Gastroesophageal sphincter (tissue), 4 donors: ENCODE data around the gene TAF11. TPM values are rescaled to one million over a fixed set of nuclear protein-coding genes. Genes with fewer than 3 reads are reported as not detected.
"Not testable (repeated sequence)": the region's sequence is repeated elsewhere in the genome, so short reads cannot be mapped to it uniquely, and the experiment has no call there.

Experiments used
- ATAC-seq: fragments of 150-250 bp; one replicate; pipeline ENCODE4 v1.9.1; 2016; ENCODE audit warnings: mild to moderate bottlenecking, moderate library complexity
- H3K27ac ChIP-seq, 4 donors: fragments of 200-600 bp; sonication (generic) in 3 of 4; 1 replicate in 3 of 4; 2 replicates in 1 of 4; pipeline ENCODE4 v1.5.1; 2016 to 2019
- H3K27me3 ChIP-seq: fragments of 200-600 bp; sonication (generic); one replicate; pipeline ENCODE4 v1.5.1; 2019
- H3K36me3 ChIP-seq, 2 donors: fragments of 200-600 bp; sonication (generic); one replicate each; pipeline ENCODE4 v1.5.1; 2019; ENCODE audit warnings: control low read depth in 1 of 2
- H3K4me1 ChIP-seq, 3 donors: fragments of 200-600 bp; sonication (generic); 1 replicate in 2 of 3; 2 replicates in 1 of 3; pipeline ENCODE4 v1.5.1; 2016 to 2019; ENCODE audit warnings: control low read depth in 2 of 3
- H3K4me3 ChIP-seq, 2 donors: fragments of 200-600 bp; sonication (generic); one replicate each; pipeline ENCODE4 v1.5.1; 2019; ENCODE audit warnings: mild to moderate bottlenecking in 1 of 2, moderate library complexity in 1 of 2
- H3K9me3 ChIP-seq, 3 donors: fragments of 200-600 bp; sonication (generic); one replicate each; pipeline ENCODE4 v1.5.1; 2017 to 2019; ENCODE audit warnings: control low read depth in 2 of 3
- EP300 ChIP-seq: sonication (generic); formaldehyde crosslinking; IDR thresholded peaks from one replicate; pipeline ENCODE4 v1.6.1; 2017; ENCODE audit warnings: antibody characterized with exemption, mild to moderate bottlenecking
- POLR2A ChIP-seq, 2 donors: fragments of 450-650 bp; IDR thresholded peaks; one replicate each; pipeline ENCODE4 v1.6.1; 2017; ENCODE audit warnings: antibody characterized with exemption in 2 of 2, mild to moderate bottlenecking in 2 of 2, moderate library complexity in 1 of 2
- POLR2AphosphoS5 ChIP-seq: sonication (generic); formaldehyde crosslinking; IDR thresholded peaks from one replicate; pipeline ENCODE4 v1.6.1; 2017; ENCODE audit warnings: antibody characterized with exemption
- WGBS, 2 donors: methylation state at CpG; one replicate each; pipeline ENCODE4 v1.1.5; 2018; ENCODE audit warnings: low coverage in 1 of 2; 5-methylcytosine and 5-hydroxymethylcytosine counted together
- total RNA-seq, 4 donors: library from RNA; depleted of rRNA; stranded (reverse); fragments of >200 nt; gene quantifications; one replicate each; pipeline ENCODE4 v1.1.0, GENCODE V29; 2016
- TF ChIP-seq, protein P1 (sequence below), 4 experiments: fragments of 200-600 bp in 2 of 4; fragments of 450-650 bp in 2 of 4; sonication (generic) in 1 of 4; IDR thresholded peaks; one replicate each; pipeline ENCODE4 v1.5.1; 2017 to 2019; ENCODE audit warnings: antibody characterized with exemption in 4 of 4, mild to moderate bottlenecking in 2 of 4, moderate library complexity in 2 of 4

TAF11 gene
- total RNA-seq, 4 donors from 2014 or later = 20.9 to 25.6 (median 23.2) TPM

DNA sequence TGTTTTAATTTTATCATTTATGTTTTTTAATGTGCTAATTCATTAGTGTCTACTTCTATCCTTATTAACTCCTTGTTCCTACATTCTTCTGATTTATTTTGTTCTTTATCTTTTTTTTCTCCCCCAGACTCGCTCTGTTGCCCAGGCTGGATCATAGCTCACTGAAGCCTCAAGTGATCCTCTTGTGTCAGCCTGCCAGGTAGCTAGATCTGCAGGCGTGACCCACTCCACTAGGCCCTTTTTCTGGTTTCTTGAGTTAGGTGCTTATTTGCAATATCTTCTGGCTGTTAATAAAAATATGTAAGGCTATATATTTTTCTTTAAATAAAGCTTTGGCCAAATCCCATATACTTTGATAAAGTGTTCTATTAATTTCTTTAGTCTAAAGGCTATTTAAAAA lies 2.8 kb downstream of the TAF11 start:
- 87 to 100% methylated on average over 1 to 2 of the region's 2 CpGs for WGBS, 2 donors
- peaks cover 0 to 34% of the 10 kb centered on the region in 2 donors for H3K36me3 ChIP-seq
- H3K4me3 ChIP-seq = no peak overlapping the region
- ATAC-seq = no peak
- H3K27ac ChIP-seq = no peak overlapping the region
- no peaks in the 10 kb centered on the region for H3K9me3 ChIP-seq
- TF ChIP-seq EP300 (no peak), POLR2A (IDR thresholded peaks at IDR 0.05) (no peak), POLR2AphosphoS5 (no peak)
- TF ChIP-seq, protein P1, sequence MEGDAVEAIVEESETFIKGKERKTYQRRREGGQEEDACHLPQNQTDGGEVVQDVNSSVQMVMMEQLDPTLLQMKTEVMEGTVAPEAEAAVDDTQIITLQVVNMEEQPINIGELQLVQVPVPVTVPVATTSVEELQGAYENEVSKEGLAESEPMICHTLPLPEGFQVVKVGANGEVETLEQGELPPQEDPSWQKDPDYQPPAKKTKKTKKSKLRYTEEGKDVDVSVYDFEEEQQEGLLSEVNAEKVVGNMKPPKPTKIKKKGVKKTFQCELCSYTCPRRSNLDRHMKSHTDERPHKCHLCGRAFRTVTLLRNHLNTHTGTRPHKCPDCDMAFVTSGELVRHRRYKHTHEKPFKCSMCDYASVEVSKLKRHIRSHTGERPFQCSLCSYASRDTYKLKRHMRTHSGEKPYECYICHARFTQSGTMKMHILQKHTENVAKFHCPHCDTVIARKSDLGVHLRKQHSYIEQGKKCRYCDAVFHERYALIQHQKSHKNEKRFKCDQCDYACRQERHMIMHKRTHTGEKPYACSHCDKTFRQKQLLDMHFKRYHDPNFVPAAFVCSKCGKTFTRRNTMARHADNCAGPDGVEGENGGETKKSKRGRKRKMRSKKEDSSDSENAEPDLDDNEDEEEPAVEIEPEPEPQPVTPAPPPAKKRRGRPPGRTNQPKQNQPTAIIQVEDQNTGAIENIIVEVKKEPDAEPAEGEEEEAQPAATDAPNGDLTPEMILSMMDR (IDR thresholded peaks at IDR 0.05) = no peak
- H3K27me3 ChIP-seq = no peaks in the 10 kb centered on the region
- H3K4me1 ChIP-seq = peaks cover 4 to 29% (median 9%) of the 10 kb centered on the region in 3 donors

DNA sequence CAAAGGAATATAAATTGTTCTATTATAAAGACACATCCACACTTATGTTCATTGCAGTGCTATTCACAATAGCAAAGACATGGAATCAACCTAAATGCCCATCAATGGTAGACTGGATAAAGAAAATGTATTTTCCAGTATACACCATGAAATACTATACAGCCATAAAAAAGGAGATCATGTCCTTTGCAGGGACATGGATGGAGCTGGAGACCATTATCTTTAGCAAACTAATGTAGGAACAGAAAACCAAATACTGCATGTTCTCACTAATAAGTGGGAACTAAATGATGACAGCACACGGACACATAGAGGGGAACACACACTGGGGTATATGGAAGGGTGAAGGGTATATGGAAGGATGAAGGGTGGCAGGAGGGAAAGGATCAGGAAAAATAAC lies 3.8 kb downstream of the TAF11 start:
- not testable (repeated sequence) for H3K27ac ChIP-seq, H3K27me3 ChIP-seq, ATAC-seq, H3K4me3 ChIP-seq, H3K9me3 ChIP-seq
- 80 to 92% methylated on average over 1 of the region's 1 CpG for whole genome bisulfite sequencing, 2 donors
- Histone ChIP-seq H3K4me1 (peaks cover 4 to 24% (median 8%) of the 10 kb centered on the region in 3 donors), H3K36me3 (peaks cover 0 to 44% of the 10 kb centered on the region in 2 donors)

DNA sequence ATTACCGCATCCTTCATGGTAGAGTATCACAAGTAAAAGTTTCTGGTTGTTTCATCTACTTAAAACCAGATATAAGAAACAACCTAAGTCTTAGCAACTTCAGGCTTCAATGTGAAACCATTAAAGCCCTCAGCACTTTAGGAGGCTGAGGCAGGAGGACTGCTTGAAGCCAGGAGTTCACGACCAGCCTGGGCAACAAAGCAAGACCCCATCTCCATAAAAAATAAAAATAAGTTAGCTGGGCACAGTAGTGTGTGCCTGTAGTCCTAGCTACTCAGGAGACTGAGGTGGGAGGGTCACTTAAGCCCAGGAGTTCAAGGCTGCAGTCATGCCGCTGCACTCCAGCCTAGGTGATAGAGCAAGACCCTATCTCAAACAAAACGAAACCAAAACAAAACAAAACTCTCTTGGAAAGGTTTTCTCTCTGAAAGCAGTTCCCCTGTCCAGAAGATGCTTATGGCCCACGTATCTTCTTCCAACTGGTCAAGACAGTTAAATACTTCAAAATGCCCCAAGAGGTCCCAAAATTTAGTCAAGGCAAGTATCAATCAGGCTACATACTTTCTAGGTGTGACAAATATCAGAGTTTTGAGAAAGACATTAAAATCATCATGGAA lies 9.9 kb downstream of the TAF11 start:
- 88 to 100% methylated on average over 2 to 5 of the region's 5 CpGs for WGBS, 2 donors
- Histone ChIP-seq H3K9me3 (no peaks in the 10 kb centered on the region), H3K4me1 (no peaks in the 10 kb centered on the region), H3K27me3 (no peaks in the 10 kb centered on the region), H3K27ac (no peak overlapping the region), H3K4me3 (no peak overlapping the region), H3K36me3 (peaks cover 0 to 100% of the 10 kb centered on the region in 2 donors)
- no peak for ATAC-seq
- no peak for TF ChIP-seq POLR2A (IDR thresholded peaks at IDR 0.05)
- TF ChIP-seq, protein P1 (IDR thresholded peaks at IDR 0.05) = no peak
- TF ChIP-seq EP300 = no peak
- no peak for TF ChIP-seq POLR2AphosphoS5

DNA sequence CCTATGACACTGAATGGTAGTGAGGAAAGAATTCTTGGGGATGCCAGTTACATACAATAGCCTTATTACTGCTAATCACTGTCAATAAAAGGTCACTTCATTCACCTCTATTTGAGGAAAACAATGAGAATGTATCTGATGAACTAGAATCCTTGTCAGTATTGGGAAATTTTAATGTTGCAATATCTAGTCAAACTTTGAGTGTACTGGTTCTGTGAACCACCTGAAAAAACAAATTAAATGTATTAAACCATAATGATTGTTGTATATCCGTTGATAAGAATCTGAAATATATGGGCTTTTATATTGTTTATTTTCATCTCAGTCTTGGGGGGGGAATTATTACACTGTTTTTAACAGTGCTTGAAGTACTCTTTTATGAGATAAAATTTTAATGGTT lies 10.6 kb downstream of the TAF11 start:
- ATAC-seq = no peak
- Histone ChIP-seq H3K4me3 (no peak overlapping the region), H3K4me1 (no peaks in the 10 kb centered on the region), H3K27me3 (no peaks in the 10 kb centered on the region), H3K36me3 (peaks cover 0 to 100% of the 10 kb centered on the region in 2 donors), H3K27ac (no peak overlapping the region), H3K9me3 (no peaks in the 10 kb centered on the region)
- WGBS, 2 donors = 64 to 69% methylated on average over 1 of the region's 1 CpG
- TF ChIP-seq POLR2AphosphoS5 = no peak
- no peak for TF ChIP-seq POLR2A (IDR thresholded peaks at IDR 0.05)
- TF ChIP-seq, protein P1 (IDR thresholded peaks at IDR 0.05) = no peak
- no peak for TF ChIP-seq EP300

DNA sequence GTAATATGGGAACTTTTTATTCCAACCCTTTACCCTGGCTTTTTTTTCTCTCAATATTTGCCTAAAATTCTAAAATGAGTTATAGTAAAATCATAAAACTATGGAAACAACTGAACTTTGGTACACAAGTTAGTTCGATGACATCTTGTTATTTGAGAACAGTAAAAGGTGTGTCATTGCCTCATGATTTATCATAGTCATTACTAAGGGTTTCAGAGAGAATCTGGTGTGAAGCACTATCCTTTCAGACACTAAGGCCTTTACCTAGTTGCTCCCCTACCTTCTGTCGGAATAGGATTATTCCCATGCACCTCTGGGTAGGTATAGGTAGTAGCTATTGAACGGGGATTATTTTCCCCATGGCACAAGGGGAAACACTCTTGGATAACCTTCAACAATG lies 11.4 kb downstream of the TAF11 start:
- 89 to 97% methylated on average over 3 of the region's 3 CpGs for WGBS, 2 donors

More for the DNA sequence above, 11.4 kb downstream of the TAF11 start:
- no peak for ATAC-seq
- Histone ChIP-seq H3K4me3 (no peak overlapping the region), H3K4me1 (no peaks in the 10 kb centered on the region), H3K27ac (no peak overlapping the region), H3K36me3 (peaks cover 0 to 100% of the 10 kb centered on the region in 2 donors), H3K27me3 (no peaks in the 10 kb centered on the region), H3K9me3 (no peaks in the 10 kb centered on the region)
- TF ChIP-seq EP300 = no peak
- no peak for TF ChIP-seq POLR2A (IDR thresholded peaks at IDR 0.05)
